ENCODE measurements around the gene VASH1. TPM values are rescaled to one million over a fixed set of nuclear protein-coding genes. Genes with fewer than 3 reads are reported as not detected.
A peak's percentile ranks its signal among the peaks of the same experiment; 100 is the strongest.

Gene VASH1
- total and polyA plus RNA-seq, 7 donors: 3.0 to 13.0 (median 3.7) TPM

DNA sequence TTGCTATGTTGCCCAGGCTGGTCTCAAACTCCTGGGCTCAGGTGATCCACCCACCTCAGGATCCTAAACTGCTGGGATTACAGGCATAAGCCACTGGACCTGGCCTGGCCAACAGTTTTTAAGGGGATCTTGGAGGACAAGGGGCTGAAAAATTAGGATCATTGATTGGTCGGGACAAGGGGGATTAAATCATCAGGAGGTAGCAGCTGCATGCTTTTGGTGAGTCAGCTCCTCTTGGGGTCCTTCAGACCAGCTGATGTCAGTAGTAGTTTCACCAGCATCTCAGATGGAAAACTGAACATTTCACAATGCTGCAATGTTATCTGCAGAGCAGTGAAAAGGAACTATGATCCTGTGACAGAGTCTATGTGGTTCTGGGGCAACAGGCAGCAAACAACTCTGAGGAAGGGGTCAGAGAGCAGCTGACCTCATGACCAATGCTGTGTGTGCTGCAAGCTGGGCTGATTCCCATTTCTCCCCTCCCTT lies 71.3 kb downstream of the VASH1 start:
- Histone ChIP-seq H3K9me3 (no peaks in the 10 kb centered on the region), H3K27ac (peak overlapping the region in 1 of 4 donors; percentile 12)

More for the DNA sequence above, 71.3 kb downstream of the VASH1 start:
- peaks cover 0 to 7% (median 0%) of the 10 kb centered on the region in 4 donors for H3K4me1 ChIP-seq
- 73 to 77% methylated on average over 1 of the region's 1 CpG for WGBS, 2 donors
- no peak for TF ChIP-seq POLR2A (IDR thresholded peaks at IDR 0.05)
- TF ChIP-seq, protein P1, sequence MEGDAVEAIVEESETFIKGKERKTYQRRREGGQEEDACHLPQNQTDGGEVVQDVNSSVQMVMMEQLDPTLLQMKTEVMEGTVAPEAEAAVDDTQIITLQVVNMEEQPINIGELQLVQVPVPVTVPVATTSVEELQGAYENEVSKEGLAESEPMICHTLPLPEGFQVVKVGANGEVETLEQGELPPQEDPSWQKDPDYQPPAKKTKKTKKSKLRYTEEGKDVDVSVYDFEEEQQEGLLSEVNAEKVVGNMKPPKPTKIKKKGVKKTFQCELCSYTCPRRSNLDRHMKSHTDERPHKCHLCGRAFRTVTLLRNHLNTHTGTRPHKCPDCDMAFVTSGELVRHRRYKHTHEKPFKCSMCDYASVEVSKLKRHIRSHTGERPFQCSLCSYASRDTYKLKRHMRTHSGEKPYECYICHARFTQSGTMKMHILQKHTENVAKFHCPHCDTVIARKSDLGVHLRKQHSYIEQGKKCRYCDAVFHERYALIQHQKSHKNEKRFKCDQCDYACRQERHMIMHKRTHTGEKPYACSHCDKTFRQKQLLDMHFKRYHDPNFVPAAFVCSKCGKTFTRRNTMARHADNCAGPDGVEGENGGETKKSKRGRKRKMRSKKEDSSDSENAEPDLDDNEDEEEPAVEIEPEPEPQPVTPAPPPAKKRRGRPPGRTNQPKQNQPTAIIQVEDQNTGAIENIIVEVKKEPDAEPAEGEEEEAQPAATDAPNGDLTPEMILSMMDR (IDR thresholded peaks at IDR 0.05): no peak
- TF ChIP-seq POLR2AphosphoS5 (IDR thresholded peaks at IDR 0.05): peak in 1 of 4 donors; percentile 8
- TF ChIP-seq EP300 (IDR thresholded peaks at IDR 0.05): no peak
- H3K4me3 ChIP-seq: no peak overlapping the region
- no peaks in the 10 kb centered on the region for H3K27me3 ChIP-seq
- intact Hi-C loops (cut with DNase I): no loop called here
- no peak for DNase-seq
- no peaks in the 10 kb centered on the region for H3K36me3 ChIP-seq

Other genes starting within 250 kb of the VASH1 start
- gene ANGEL1, start 51.4 kb downstream of the VASH1 start, total RNA-seq: 10 to 100 TPM in 2 of 4 donors, 1 to 10 TPM in 2; 9.6 to 16.1 (median 10.8) TPM
- gene ANGEL1, start 51.4 kb downstream of the VASH1 start, polyA plus RNA-seq: 10 to 100 TPM in 1 of 3 donors, 1 to 10 TPM in 1, under 1 TPM in 1; 0.60 to 10.9 (median 1.4) TPM
- not detected for gene LRRC74A, start 64.9 kb downstream of the VASH1 start, total RNA-seq
- gene LRRC74A, start 64.9 kb downstream of the VASH1 start, polyA plus RNA-seq: not detected

Measured in sigmoid colon (tissue), 7 donors.